Neuronal stem cell (in vitro differentiated cells): ENCODE measurements around the gene GJA5.

Source experiments
- DNase-seq: peaks from one replicate; pipeline ENCODE4 v3.0.0-alpha.2; 2013; ENCODE audit warnings: low spot score
- H2AFZ ChIP-seq: one replicate; pipeline ENCODE4 v1.6.1; 2013; ENCODE audit warnings: mild to moderate bottlenecking, low read length, inconsistent platforms
- H2AK5ac ChIP-seq: 2 replicates; pipeline ENCODE4 v1.6.1; 2013; ENCODE audit warnings: low read depth, mild to moderate bottlenecking, inconsistent platforms, low read length, moderate library complexity, mixed read lengths
- H2BK120ac ChIP-seq: 2 replicates; pipeline ENCODE4 v1.6.1; 2013; ENCODE audit warnings: low read depth, mild to moderate bottlenecking, inconsistent platforms, low read length, moderate library complexity, mixed read lengths
- H2BK12ac ChIP-seq: one replicate; pipeline ENCODE4 v1.6.1; 2013; ENCODE audit warnings: low read length, inconsistent platforms
- H2BK15ac ChIP-seq: 2 replicates; pipeline ENCODE4 v1.6.1; 2013; ENCODE audit warnings: mild to moderate bottlenecking, low read length, inconsistent platforms, mixed read lengths
- H2BK5ac ChIP-seq: one replicate; pipeline ENCODE4 v1.6.1; 2013; ENCODE audit warnings: inconsistent platforms, mild to moderate bottlenecking, low read length, moderate library complexity
- H3K14ac ChIP-seq: one replicate; pipeline ENCODE4 v1.6.1; 2013; ENCODE audit warnings: low read length, inconsistent platforms
- H3K18ac ChIP-seq: 2 replicates; pipeline ENCODE4 v1.6.1; 2013; ENCODE audit warnings: low read length, inconsistent platforms
- H3K23ac ChIP-seq: 2 replicates; pipeline ENCODE4 v1.6.1; 2013; ENCODE audit warnings: low read depth, mild to moderate bottlenecking, mixed read lengths, low read length, inconsistent platforms; ENCODE audit not compliant: poor library complexity
- H3K27ac ChIP-seq: replicated peaks from 3 replicates; pipeline ENCODE4 v1.5.1; 2013; ENCODE audit warnings: low read length, inconsistent platforms
- H3K27me3 ChIP-seq, 3 experiments: 2 replicates each; pipeline ENCODE4 v1.6.1; 2013; ENCODE audit warnings: low read length in 3 of 3, mild to moderate bottlenecking in 2 of 3, inconsistent platforms in 1 of 3, low read depth in 1 of 3, mixed read lengths in 1 of 3, moderate library complexity in 1 of 3; ENCODE audit not compliant: control insufficient read depth in 3 of 3, insufficient read depth in 3 of 3
- H3K36me3 ChIP-seq, 2 donors: replicated peaks in 1 of 2; 2 replicates each; pipeline ENCODE4 v1.6.1; 2013; ENCODE audit warnings: low read length in 2 of 2; ENCODE audit not compliant: control insufficient read depth in 2 of 2, insufficient read depth in 2 of 2
- H3K4ac ChIP-seq: 2 replicates; pipeline ENCODE4 v1.6.1; 2013; ENCODE audit warnings: inconsistent platforms, mild to moderate bottlenecking, low read length, moderate library complexity
- H3K4me1 ChIP-seq, 2 donors: 1 replicate in 1 of 2; 2 replicates in 1 of 2; pipeline ENCODE4 v1.6.1; 2013; ENCODE audit warnings: low read length in 2 of 2, low read depth in 1 of 2; ENCODE audit not compliant: control insufficient read depth in 2 of 2, insufficient read depth in 1 of 2
- H3K4me2 ChIP-seq: one replicate; pipeline ENCODE4 v1.6.1; 2013; ENCODE audit warnings: mild to moderate bottlenecking, low read length, inconsistent platforms; ENCODE audit not compliant: insufficient read depth, poor library complexity, severe bottlenecking
- H3K4me3 ChIP-seq, 2 donors: 2 replicates each; pipeline ENCODE4 v1.5.1; 2013; ENCODE audit warnings: low read length in 2 of 2, mild to moderate bottlenecking in 2 of 2, inconsistent platforms in 1 of 2, moderate library complexity in 1 of 2
- H3K79me1 ChIP-seq: one replicate; pipeline ENCODE4 v1.6.1; 2013; ENCODE audit warnings: low read depth, mild to moderate bottlenecking, inconsistent platforms, low read length, moderate library complexity
- H3K9ac ChIP-seq: one replicate; pipeline ENCODE4 v1.6.1; 2013; ENCODE audit warnings: mild to moderate bottlenecking, low read depth, low read length, inconsistent platforms; ENCODE audit not compliant: poor library complexity
- H3K9me3 ChIP-seq, 2 donors: replicated peaks in 1 of 2; 2 replicates each; pipeline versions ENCODE3 to v1.6.1; 2013; ENCODE audit warnings: low read length in 2 of 2, mild to moderate bottlenecking in 2 of 2, inconsistent platforms in 1 of 2, low read depth in 1 of 2, mixed read lengths in 1 of 2, moderate library complexity in 1 of 2; ENCODE audit not compliant: control insufficient read depth in 2 of 2, insufficient read depth in 1 of 2
- H4K8ac ChIP-seq: one replicate; pipeline ENCODE4 v1.6.1; 2013; ENCODE audit warnings: low read depth, mild to moderate bottlenecking, inconsistent platforms, low read length, moderate library complexity
- H4K91ac ChIP-seq: one replicate; pipeline ENCODE4 v1.6.1; 2013; ENCODE audit warnings: low read length, low read depth, mild to moderate bottlenecking, inconsistent platforms; ENCODE audit not compliant: poor library complexity
- WGBS, 2 donors: extraction: QIAGEN DNeasy Blood & Tissue Kit; methylation state at CpG; one replicate each; pipeline ENCODE4 v1.1.7; 2013; ENCODE audit warnings: missing lambda C conversion rate in 2 of 2, mixed read lengths in 1 of 2; ENCODE audit not compliant: insufficient read length in 2 of 2, insufficient replicate concordance in 1 of 2; ENCODE audit errors: extremely low coverage in 2 of 2; 5-methylcytosine and 5-hydroxymethylcytosine counted together

The GJA5 gene

DNA sequence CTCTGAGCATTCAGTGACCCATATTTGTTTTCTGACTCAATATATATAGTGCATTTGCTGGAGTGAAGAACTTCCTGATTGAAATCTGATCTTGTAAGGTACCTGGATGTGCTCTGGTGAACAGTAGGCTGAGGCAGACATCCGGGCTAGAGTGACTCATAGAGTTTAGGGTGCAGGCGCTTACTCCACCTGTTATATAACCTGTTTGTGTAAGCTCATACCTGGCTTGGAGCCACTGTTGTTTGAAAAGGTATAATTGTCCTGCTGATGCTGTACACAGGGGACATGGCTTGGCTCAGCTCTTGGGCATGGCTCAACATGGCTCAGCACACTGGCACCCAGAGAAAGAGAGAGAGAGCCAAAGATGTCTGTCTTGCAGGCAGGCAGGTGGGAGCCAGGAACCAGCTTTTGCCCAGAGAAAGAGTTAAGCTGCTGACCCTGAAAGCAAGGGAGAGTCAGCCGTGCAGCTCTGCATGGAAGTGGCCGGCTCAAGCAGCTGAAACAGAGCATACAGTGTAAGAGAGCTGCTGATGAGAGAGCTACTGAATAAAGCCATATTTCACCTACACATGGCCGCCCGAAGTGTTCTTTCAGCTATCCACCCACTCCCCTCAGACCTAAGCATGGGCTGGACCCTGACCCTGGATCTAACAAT, 43.2 kb downstream of the GJA5 start:
- H3K4me2 ChIP-seq = no peak overlapping the region
- H3K9ac ChIP-seq = no peak overlapping the region
- H2BK5ac ChIP-seq = no peak overlapping the region
- no CpG with 5 or more reads among the region's 6 CpGs for WGBS, 2 donors
- H3K4me3 ChIP-seq = no peak overlapping the region
- no peak overlapping the region for H3K23ac ChIP-seq
- DNase-seq = no peak
- H4K91ac ChIP-seq = no peak overlapping the region
- H3K27me3 ChIP-seq = no peaks in the 10 kb centered on the region
- H3K14ac ChIP-seq = no peak overlapping the region
- H3K4ac ChIP-seq = no peak overlapping the region
- H3K9me3 ChIP-seq = peaks cover 15% of the 10 kb centered on the region in 2 donors
- H4K8ac ChIP-seq = no peak overlapping the region
- no peak overlapping the region for H2BK15ac ChIP-seq
- no peak overlapping the region for H3K18ac ChIP-seq
- H3K4me1 ChIP-seq = no peaks in the 10 kb centered on the region
- H3K36me3 ChIP-seq = no peaks in the 10 kb centered on the region
- no peak overlapping the region for H3K27ac ChIP-seq
- H3K79me1 ChIP-seq = no peaks in the 10 kb centered on the region
- no peak overlapping the region for H2AFZ ChIP-seq
- H2BK120ac ChIP-seq = no peak overlapping the region
- no peak overlapping the region for H2BK12ac ChIP-seq
- no peak overlapping the region for H2AK5ac ChIP-seq

DNA sequence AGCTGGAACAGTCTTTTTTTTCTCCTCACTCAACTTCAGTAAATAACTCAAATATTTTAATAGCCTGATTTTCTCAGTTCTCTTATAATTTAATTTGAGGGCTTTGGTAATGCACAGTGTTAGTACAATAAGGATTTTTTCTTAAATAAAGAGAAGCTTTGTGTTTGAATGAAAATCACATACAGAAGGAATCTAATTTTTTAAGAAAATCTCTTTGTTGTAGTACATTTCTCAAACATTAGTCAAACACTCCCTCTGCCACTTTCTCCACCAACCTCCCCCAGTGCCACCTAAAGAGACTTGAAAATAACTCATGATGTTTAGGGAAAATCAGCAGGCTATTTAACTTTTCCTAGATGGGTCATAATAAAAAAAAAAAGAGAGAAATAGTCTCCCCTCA, 47.8 kb downstream of the GJA5 start:
- H2BK12ac ChIP-seq = no peak overlapping the region
- no peak overlapping the region for H3K14ac ChIP-seq
- no peak overlapping the region for H3K27ac ChIP-seq
- H4K8ac ChIP-seq = no peak overlapping the region
- no peak overlapping the region for H3K9ac ChIP-seq
- H3K79me1 ChIP-seq = no peaks in the 10 kb centered on the region
- H2BK120ac ChIP-seq = no peak overlapping the region
- H2AK5ac ChIP-seq = no peak overlapping the region
- H4K91ac ChIP-seq = no peak overlapping the region
- no peaks in the 10 kb centered on the region for H3K9me3 ChIP-seq
- no peak overlapping the region for H3K4me3 ChIP-seq
- no peak overlapping the region for H3K23ac ChIP-seq
- no peak for DNase-seq
- H2BK15ac ChIP-seq = no peak overlapping the region
- no peaks in the 10 kb centered on the region for H3K4me1 ChIP-seq
- H3K4ac ChIP-seq = no peak overlapping the region
- no peak overlapping the region for H3K18ac ChIP-seq
- no peak overlapping the region for H2AFZ ChIP-seq
- H2BK5ac ChIP-seq = no peak overlapping the region
- H3K4me2 ChIP-seq = no peak overlapping the region
- no peaks in the 10 kb centered on the region for H3K27me3 ChIP-seq
- no peaks in the 10 kb centered on the region for H3K36me3 ChIP-seq
